Measurements from ENCODE around the gene NALCN. TPM values are rescaled to one million over a fixed set of nuclear protein-coding genes. Genes with fewer than 3 reads are reported as not detected.

Gene NALCN
- total and polyA plus RNA-seq, 2 of the 8 experiments (the other 6 are each of a cell fraction or from before 2014, with no cell fraction given), result 0.26 to 0.54 TPM

DNA sequence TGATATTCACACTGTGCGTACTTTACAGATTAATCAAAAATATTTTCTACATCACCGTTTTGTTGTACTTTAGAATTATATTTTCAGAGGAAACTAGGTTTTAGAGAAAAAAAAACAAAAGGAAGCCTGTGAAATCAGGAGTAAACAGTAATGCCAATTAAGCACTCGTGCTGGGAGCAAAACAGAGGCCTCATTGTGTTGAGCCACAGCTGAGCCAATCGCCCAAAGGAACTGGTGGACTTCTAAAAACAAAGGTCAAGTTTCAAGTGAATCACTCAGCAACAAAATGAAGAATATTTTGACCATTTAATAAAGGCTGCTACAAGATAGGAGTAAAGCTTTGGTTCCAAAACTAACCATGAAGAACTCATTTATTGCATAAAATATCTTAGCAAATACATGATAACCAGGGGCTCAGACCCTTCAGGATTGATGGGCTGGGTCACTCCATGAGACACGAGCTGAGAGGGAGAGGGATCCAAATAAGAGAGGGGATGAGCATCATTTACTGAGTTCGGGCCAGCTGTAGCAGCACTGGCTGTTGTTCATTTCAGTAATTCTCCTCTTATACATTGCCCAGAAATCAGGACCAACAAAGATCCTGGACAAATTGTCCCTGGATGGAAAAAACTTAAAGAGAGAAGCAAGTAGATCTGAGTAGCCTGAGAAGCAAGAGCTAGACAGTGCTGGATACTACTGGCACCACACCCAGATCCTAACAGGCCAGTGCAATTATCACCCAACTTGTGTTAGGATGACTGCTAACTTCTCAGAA lies 8.3 kb upstream of the NALCN start:
- Histone ChIP-seq H3K9ac (replicated peaks in 1 of 4; ENCODE audit: extremely low read depth in 1 of 4, low read depth in 3 of 4, low read length in 3 of 4) (no peak overlapping the region), H2BK5ac (ENCODE audit: low read depth, low read length) (no peak overlapping the region), H3K4ac (replicated peaks; ENCODE audit: insufficient read length, low read depth, low read length) (no peak overlapping the region), H3K18ac (ENCODE audit: extremely low read depth, low read length) (no peak overlapping the region), H2BK20ac (ENCODE audit: low read length) (no peak overlapping the region), H3K4me3 (ENCODE audit: extremely low read depth in 1 of 4, insufficient read depth in 2 of 4, low read depth in 3 of 4, low read length in 4 of 4) (no peak overlapping the region), H3K79me2 (ENCODE audit: control insufficient read depth in 1 of 2, insufficient read depth in 2 of 2, low read length in 2 of 2) (no peaks in the 10 kb centered on the region), H3K27ac (ENCODE audit: low read depth, low read length) (no peak overlapping the region), H4K8ac (ENCODE audit: extremely low read depth, insufficient read depth, low read length) (no peak overlapping the region), H3K9me3 (ENCODE audit: insufficient read depth in 2 of 2, low read depth in 1 of 2, low read length in 1 of 2) (no peaks in the 10 kb centered on the region), H4K91ac (replicated peaks; ENCODE audit: insufficient read length, low read length) (no peak overlapping the region), H3K36me3 (ENCODE audit: control insufficient read depth in 2 of 4, insufficient read depth in 4 of 4, low read length in 3 of 4) (no peaks in the 10 kb centered on the region), H2BK15ac (ENCODE audit: low read length) (no peak overlapping the region), H3K4me2 (ENCODE audit: insufficient read depth in 1 of 2, low read depth in 2 of 2, low read length in 2 of 2) (no peak overlapping the region), H3K14ac (ENCODE audit: insufficient read length) (no peak overlapping the region), H2BK12ac (ENCODE audit: low read depth, low read length) (no peak overlapping the region), H4K20me1 (replicated peaks in 1 of 2; ENCODE audit: control insufficient read depth in 1 of 2, insufficient read depth in 2 of 2, low read length in 2 of 2) (no peaks in the 10 kb centered on the region), H2BK120ac (replicated peaks; ENCODE audit: low read depth, low read length) (no peak overlapping the region), H3K4me1 (replicated peaks in 1 of 4; ENCODE audit: control insufficient read depth in 3 of 4, insufficient read depth in 4 of 4, low read length in 3 of 4) (no peaks in the 10 kb centered on the region), H3K79me1 (ENCODE audit: low read depth, low read length) (no peaks in the 10 kb centered on the region), H3K27me3 (replicated peaks in 1 of 4; ENCODE audit: control insufficient read depth in 3 of 4, extremely low read depth in 1 of 4, insufficient read depth in 3 of 4, low read length in 3 of 4) (no peaks in the 10 kb centered on the region), H3K23me2 (ENCODE audit: low read depth, low read length) (0 out of 2 replicates have a peak, but pooled peaks cover 1% of the 10 kb centered on the region), H2AFZ (ENCODE audit: low read length) (no peak overlapping the region), H3K56ac (replicated peaks; ENCODE audit: insufficient read length, low read depth, low read length) (no peak overlapping the region), H2AK5ac (ENCODE audit: low read depth, low read length) (no peak overlapping the region), H4K5ac (ENCODE audit: insufficient read length, low read depth, low read length) (no peak overlapping the region), H3K23ac (ENCODE audit: insufficient read length) (no peak overlapping the region)
- CTCF ChIA-PET (ENCODE audit: partially characterized antibody), result interaction anchor here (0.6 to 1.3 kb wide), 3 partner anchors 11 to 280 kb away, joined by 3 to 4 read pairs (median 3); no protein-coding TSS in a partner anchor
- TF ChIP-seq YY1 (IDR thresholded peaks at IDR 0.05; ENCODE audit: low read depth, low read length), result no peak
- TF ChIP-seq CREB1 (IDR thresholded peaks at IDR 0.05), result no peak
- no peak for TF ChIP-seq NANOG (IDR thresholded peaks at IDR 0.05; ENCODE audit: insufficient read depth, low read depth, low read length, poor library complexity, severe bottlenecking)
- TF ChIP-seq ASH2L (IDR thresholded peaks at IDR 0.05; ENCODE audit: low read length), result no peak
- no peak for TF ChIP-seq POLR2AphosphoS5 (IDR thresholded peaks at IDR 0.05; ENCODE audit: low read depth, low read length)
- no peak for TF ChIP-seq ZNF274 (IDR thresholded peaks at IDR 0.05; ENCODE audit: borderline replicate concordance, extremely low read depth, low read length)
- TF ChIP-seq POU5F1 (IDR thresholded peaks at IDR 0.05; ENCODE audit: low read depth, low read length), result no peak
- no peak for TF ChIP-seq TBP (IDR thresholded peaks at IDR 0.05; ENCODE audit: low read depth, low read length)
- no peak for TF ChIP-seq TAF7 (optimal IDR thresholded peaks at IDR 0.05; ENCODE audit: borderline replicate concordance, low read depth, low read length)
- no peak for TF ChIP-seq KDM1A (IDR thresholded peaks at IDR 0.05; ENCODE audit: borderline replicate concordance, low read length)
- TF ChIP-seq SIRT6 (IDR thresholded peaks at IDR 0.05; ENCODE audit: low read length), result no peak
- no peak for DNase-seq (ENCODE audit: low read depth in 1 of 2, low spot score in 2 of 2)
- FAIRE-seq, result no peak
- POLR2A ChIA-PET (ENCODE audit: partially characterized antibody), result interaction anchor here (0.7 kb wide), 1 partner anchor 350 kb away, joined by 4 read pairs; no protein-coding TSS in a partner anchor
- WGBS, 2 experiments (ENCODE audit: extremely low coverage in 1 of 2, insufficient coverage in 1 of 2, insufficient read length in 1 of 2, insufficient replicate concordance in 2 of 2, low coverage in 1 of 2, low lambda C conversion rate in 2 of 2, missing lambda C conversion rate in 1 of 2), result 87% methylated on average over 6 of the region's 6 CpGs; no CpG with 5 or more reads in 1 of the 2 experiments

All from H1 (cell line).